ENCODE results near the gene PAPPA.

Gene PAPPA

GRCh38 chr9:116267021-116267420 lies 113.4 kb downstream of the PAPPA start:
- Histone ChIP-seq H3K9me3 (ENCODE audit: control extremely low read depth in 1 of 5, control insufficient read depth in 4 of 5, insufficient read depth in 2 of 5, low read depth in 1 of 5, low read length in 4 of 5) (no peaks in the 10 kb centered on the region), H3K27me3 (replicated peaks in 2 of 5; ENCODE audit: control insufficient read depth in 4 of 5, insufficient read depth in 5 of 5, low read length in 4 of 5) (peaks cover 0 to 2% (median 0%) of the 10 kb centered on the region in 5 experiments), H3K4me1 (ENCODE audit: control extremely low read depth in 1 of 4, control insufficient read depth in 4 of 4, insufficient read depth in 4 of 4, low read length in 3 of 4) (no peaks in the 10 kb centered on the region), H3K4me3 (ENCODE audit: control insufficient read depth in 1 of 7, extremely low read depth in 1 of 7, insufficient read depth in 4 of 7, low read depth in 2 of 7, low read length in 6 of 7) (no peak overlapping the region), H3K27ac (ENCODE audit: insufficient read depth in 1 of 2, low read depth in 1 of 2, low read length in 2 of 2, poor library complexity in 1 of 2, severe bottlenecking in 2 of 2) (no peak overlapping the region), H3K36me3 (ENCODE audit: control insufficient read depth in 4 of 4, insufficient read depth in 4 of 4, low read length in 3 of 4) (no peaks in the 10 kb centered on the region)
- POLR2A ChIA-PET = no interaction called here
- CTCF ChIA-PET = no interaction called here
- no CpG with 5 or more reads among the region's 1 CpG for WGBS (ENCODE audit: insufficient coverage)
- DNase-seq = no peak

DNA sequence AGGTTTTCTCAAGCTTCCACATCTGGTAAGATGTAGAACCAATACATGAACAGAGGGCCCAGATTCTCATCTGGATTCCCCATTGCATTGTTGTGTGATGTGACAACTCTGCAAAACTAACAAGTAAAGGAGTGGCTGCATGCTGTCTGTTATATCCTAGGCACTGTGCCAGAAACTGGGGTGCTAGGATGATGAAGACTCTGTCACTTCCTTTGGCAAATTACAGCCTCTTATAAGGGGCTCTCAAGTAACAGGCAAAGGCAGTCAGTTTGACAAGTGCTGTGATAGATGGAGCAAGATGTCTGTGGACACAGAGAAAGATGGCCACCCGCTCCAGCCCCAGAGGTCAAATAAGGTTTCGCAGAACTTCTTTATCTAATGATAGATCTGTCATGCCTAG lies 115.7 kb downstream of the PAPPA start:
- Histone ChIP-seq H3K4me3 (ENCODE audit: control insufficient read depth in 1 of 7, extremely low read depth in 1 of 7, insufficient read depth in 4 of 7, low read depth in 2 of 7, low read length in 6 of 7) (no peak overlapping the region), H3K27me3 (replicated peaks in 2 of 5; ENCODE audit: control insufficient read depth in 4 of 5, insufficient read depth in 5 of 5, low read length in 4 of 5) (peaks cover 0 to 6% (median 4%) of the 10 kb centered on the region in 5 experiments), H3K27ac (ENCODE audit: insufficient read depth in 1 of 2, low read depth in 1 of 2, low read length in 2 of 2, poor library complexity in 1 of 2, severe bottlenecking in 2 of 2) (no peak overlapping the region), H3K9me3 (ENCODE audit: control extremely low read depth in 1 of 5, control insufficient read depth in 4 of 5, insufficient read depth in 2 of 5, low read depth in 1 of 5, low read length in 4 of 5) (peaks cover 0 to 2% (median 0%) of the 10 kb centered on the region in 5 experiments), H3K36me3 (ENCODE audit: control insufficient read depth in 4 of 4, insufficient read depth in 4 of 4, low read length in 3 of 4) (no peaks in the 10 kb centered on the region), H3K4me1 (ENCODE audit: control extremely low read depth in 1 of 4, control insufficient read depth in 4 of 4, insufficient read depth in 4 of 4, low read length in 3 of 4) (no peaks in the 10 kb centered on the region)
- no peak for DNase-seq
- ChIA-PET CTCF (no interaction called here), POLR2A (no interaction called here)
- 100% methylated on average over 1 of the region's 2 CpGs for WGBS (ENCODE audit: insufficient coverage)

DNA sequence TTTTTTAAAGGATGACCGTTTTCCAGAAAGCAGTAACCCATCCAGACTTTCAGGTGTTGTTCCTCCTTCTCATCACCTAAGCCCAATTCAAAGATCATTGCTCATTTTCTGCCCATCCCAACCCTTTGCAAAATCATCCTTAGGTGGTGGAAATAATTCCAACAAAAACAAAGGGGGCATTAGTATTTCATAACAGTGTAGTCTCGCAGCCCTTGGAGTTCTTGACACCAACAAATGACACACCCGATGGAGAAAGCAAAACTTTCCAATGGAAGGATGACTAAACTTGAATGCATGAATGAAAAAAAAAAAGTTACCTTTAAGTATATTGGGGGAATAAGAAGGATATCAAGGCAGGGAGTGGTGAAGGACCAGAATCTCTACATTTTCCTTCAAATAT lies 117.0 kb downstream of the PAPPA start:
- 100% methylated on average over 2 of the region's 3 CpGs for WGBS (ENCODE audit: insufficient coverage)
- Histone ChIP-seq H3K27me3 (replicated peaks in 2 of 5; ENCODE audit: control insufficient read depth in 4 of 5, insufficient read depth in 5 of 5, low read length in 4 of 5) (peaks cover 0 to 9% (median 4%) of the 10 kb centered on the region in 5 experiments), H3K27ac (ENCODE audit: insufficient read depth in 1 of 2, low read depth in 1 of 2, low read length in 2 of 2, poor library complexity in 1 of 2, severe bottlenecking in 2 of 2) (no peak overlapping the region), H3K36me3 (ENCODE audit: control insufficient read depth in 4 of 4, insufficient read depth in 4 of 4, low read length in 3 of 4) (no peaks in the 10 kb centered on the region), H3K9me3 (ENCODE audit: control extremely low read depth in 1 of 5, control insufficient read depth in 4 of 5, insufficient read depth in 2 of 5, low read depth in 1 of 5, low read length in 4 of 5) (peaks cover 0 to 2% (median 0%) of the 10 kb centered on the region in 5 experiments), H3K4me3 (ENCODE audit: control insufficient read depth in 1 of 7, extremely low read depth in 1 of 7, insufficient read depth in 4 of 7, low read depth in 2 of 7, low read length in 6 of 7) (no peak overlapping the region), H3K4me1 (ENCODE audit: control extremely low read depth in 1 of 4, control insufficient read depth in 4 of 4, insufficient read depth in 4 of 4, low read length in 3 of 4) (no peaks in the 10 kb centered on the region)
- CTCF ChIA-PET = no interaction called here
- POLR2A ChIA-PET = no interaction called here
- no peak for DNase-seq

- H3K9me3 ChIP-seq (ENCODE audit: control extremely low read depth in 1 of 5, control insufficient read depth in 4 of 5, insufficient read depth in 2 of 5, low read depth in 1 of 5, low read length in 4 of 5) = peaks cover 0 to 2% (median 0%) of the 10 kb centered on the region in 5 experiments
- 77% methylated on average over 5 of the region's 7 CpGs for WGBS (ENCODE audit: insufficient coverage)
- H3K36me3 ChIP-seq (ENCODE audit: control insufficient read depth in 4 of 4, insufficient read depth in 4 of 4, low read length in 3 of 4) = no peaks in the 10 kb centered on the region
- H3K4me1 ChIP-seq (ENCODE audit: control extremely low read depth in 1 of 4, control insufficient read depth in 4 of 4, insufficient read depth in 4 of 4, low read length in 3 of 4) = no peaks in the 10 kb centered on the region
- H3K27me3 ChIP-seq (replicated peaks in 2 of 5; ENCODE audit: control insufficient read depth in 4 of 5, insufficient read depth in 5 of 5, low read length in 4 of 5) = peaks cover 0 to 13% (median 5%) of the 10 kb centered on the region in 5 experiments
- no peak for DNase-seq
- H3K27ac ChIP-seq (ENCODE audit: insufficient read depth in 1 of 2, low read depth in 1 of 2, low read length in 2 of 2, poor library complexity in 1 of 2, severe bottlenecking in 2 of 2) = no peak overlapping the region
- ChIA-PET CTCF (no interaction called here), POLR2A (no interaction called here)
- no peak overlapping the region for H3K4me3 ChIP-seq (ENCODE audit: control insufficient read depth in 1 of 7, extremely low read depth in 1 of 7, insufficient read depth in 4 of 7, low read depth in 2 of 7, low read length in 6 of 7)
Measured at GRCh38 chr9:116271340-116271739, 117.7 kb downstream of the PAPPA start.

- WGBS (ENCODE audit: insufficient coverage) = 0% methylated on average over 2 of the region's 5 CpGs
- Histone ChIP-seq H3K36me3 (ENCODE audit: control insufficient read depth in 4 of 4, insufficient read depth in 4 of 4, low read length in 3 of 4) (no peaks in the 10 kb centered on the region), H3K27me3 (replicated peaks in 2 of 5; ENCODE audit: control insufficient read depth in 4 of 5, insufficient read depth in 5 of 5, low read length in 4 of 5) (peaks cover 0 to 19% (median 5%) of the 10 kb centered on the region in 5 experiments), H3K27ac (ENCODE audit: insufficient read depth in 1 of 2, low read depth in 1 of 2, low read length in 2 of 2, poor library complexity in 1 of 2, severe bottlenecking in 2 of 2) (no peak overlapping the region), H3K9me3 (ENCODE audit: control extremely low read depth in 1 of 5, control insufficient read depth in 4 of 5, insufficient read depth in 2 of 5, low read depth in 1 of 5, low read length in 4 of 5) (peaks cover 0 to 2% (median 0%) of the 10 kb centered on the region in 5 experiments), H3K4me1 (ENCODE audit: control extremely low read depth in 1 of 4, control insufficient read depth in 4 of 4, insufficient read depth in 4 of 4, low read length in 3 of 4) (no peaks in the 10 kb centered on the region), H3K4me3 (ENCODE audit: control insufficient read depth in 1 of 7, extremely low read depth in 1 of 7, insufficient read depth in 4 of 7, low read depth in 2 of 7, low read length in 6 of 7) (no peak overlapping the region)
- POLR2A ChIA-PET = no interaction called here
- no peak for DNase-seq
- CTCF ChIA-PET = no interaction called here
Measured at GRCh38 chr9:116271991-116272390, 118.4 kb downstream of the PAPPA start.

GRCh38 chr9:116274293-116274692 lies 120.7 kb downstream of the PAPPA start:
- no peaks in the 10 kb centered on the region for H3K36me3 ChIP-seq (ENCODE audit: control insufficient read depth in 4 of 4, insufficient read depth in 4 of 4, low read length in 3 of 4)
- peaks cover 0 to 2% (median 0%) of the 10 kb centered on the region in 5 experiments for H3K9me3 ChIP-seq (ENCODE audit: control extremely low read depth in 1 of 5, control insufficient read depth in 4 of 5, insufficient read depth in 2 of 5, low read depth in 1 of 5, low read length in 4 of 5)
- ChIA-PET POLR2A (no interaction called here), CTCF (no interaction called here)
- no peaks in the 10 kb centered on the region for H3K4me1 ChIP-seq (ENCODE audit: control extremely low read depth in 1 of 4, control insufficient read depth in 4 of 4, insufficient read depth in 4 of 4, low read length in 3 of 4)
- DNase-seq = no peak
- WGBS (ENCODE audit: insufficient coverage) = 90% methylated on average over 2 of the region's 2 CpGs
- no peak overlapping the region for H3K4me3 ChIP-seq (ENCODE audit: control insufficient read depth in 1 of 7, extremely low read depth in 1 of 7, insufficient read depth in 4 of 7, low read depth in 2 of 7, low read length in 6 of 7)
- H3K27me3 ChIP-seq (replicated peaks in 2 of 5; ENCODE audit: control insufficient read depth in 4 of 5, insufficient read depth in 5 of 5, low read length in 4 of 5) = peaks cover 0 to 19% (median 11%) of the 10 kb centered on the region in 5 experiments
- no peak overlapping the region for H3K27ac ChIP-seq (ENCODE audit: insufficient read depth in 1 of 2, low read depth in 1 of 2, low read length in 2 of 2, poor library complexity in 1 of 2, severe bottlenecking in 2 of 2)

GRCh38 chr9:116275418-116276195 lies 122.0 kb downstream of the PAPPA start:
- ChIA-PET CTCF (no interaction called here), POLR2A (no interaction called here)
- Histone ChIP-seq H3K27me3 (replicated peaks in 2 of 5; ENCODE audit: control insufficient read depth in 4 of 5, insufficient read depth in 5 of 5, low read length in 4 of 5) (peaks cover 0 to 19% (median 13%) of the 10 kb centered on the region in 5 experiments), H3K36me3 (ENCODE audit: control insufficient read depth in 4 of 4, insufficient read depth in 4 of 4, low read length in 3 of 4) (no peaks in the 10 kb centered on the region), H3K9me3 (ENCODE audit: control extremely low read depth in 1 of 5, control insufficient read depth in 4 of 5, insufficient read depth in 2 of 5, low read depth in 1 of 5, low read length in 4 of 5) (peaks cover 0 to 2% (median 0%) of the 10 kb centered on the region in 5 experiments), H3K27ac (ENCODE audit: insufficient read depth in 1 of 2, low read depth in 1 of 2, low read length in 2 of 2, poor library complexity in 1 of 2, severe bottlenecking in 2 of 2) (no peak overlapping the region), H3K4me1 (ENCODE audit: control extremely low read depth in 1 of 4, control insufficient read depth in 4 of 4, insufficient read depth in 4 of 4, low read length in 3 of 4) (no peaks in the 10 kb centered on the region), H3K4me3 (ENCODE audit: control insufficient read depth in 1 of 7, extremely low read depth in 1 of 7, insufficient read depth in 4 of 7, low read depth in 2 of 7, low read length in 6 of 7) (no peak overlapping the region)
- no peak for DNase-seq
- 55% methylated on average over 5 of the region's 6 CpGs for WGBS (ENCODE audit: insufficient coverage)
